ENCODE results near the gene JAGN1. TPM values are rescaled to one million over a fixed set of nuclear protein-coding genes. Genes with fewer than 3 reads are reported as not detected.

JAGN1 gene
- total RNA-seq, 2 donors from 2014 or later, result 43.7 to 51.2 TPM

GRCh38 chr3:9906480-9906879 lies 16.1 kb downstream of the JAGN1 start:
- peaks cover 2% of the 10 kb centered on the region for H3K4me1 ChIP-seq
- intact Hi-C loops (cut with DNase I), result no loop called here
- TF ChIP-seq CTCF (IDR thresholded peaks at IDR 0.05), result no peak
- H3K9me3 ChIP-seq, result no peaks in the 10 kb centered on the region
- no peak overlapping the region for H3K27ac ChIP-seq
- no peak for DNase-seq
- H3K4me3 ChIP-seq, result no peak overlapping the region
- H3K9ac ChIP-seq (ENCODE audit: low read depth in 2 of 2, low read length in 2 of 2), result no peak overlapping the region
- H3K27me3 ChIP-seq, result no peaks in the 10 kb centered on the region
- H3K36me3 ChIP-seq, result no peaks in the 10 kb centered on the region

- Histone ChIP-seq H3K36me3 (no peaks in the 10 kb centered on the region), H3K4me1 (no peaks in the 10 kb centered on the region), H3K4me3 (no peak overlapping the region), H3K9ac (ENCODE audit: low read depth in 2 of 2, low read length in 2 of 2) (no peak overlapping the region), H3K9me3 (no peaks in the 10 kb centered on the region), H3K27me3 (no peaks in the 10 kb centered on the region), H3K27ac (no peak overlapping the region)
- TF ChIP-seq CTCF (IDR thresholded peaks at IDR 0.05), result no peak
- intact Hi-C loops (cut with DNase I), result no loop called here
- DNase-seq, result no peak
These were observed 17.9 kb downstream of the JAGN1 start for GRCh38 chr3:9908286-9908685.

- Histone ChIP-seq H3K9ac (ENCODE audit: low read depth in 2 of 2, low read length in 2 of 2) (no peak overlapping the region), H3K27ac (no peak overlapping the region), H3K4me3 (no peak overlapping the region), H3K9me3 (no peaks in the 10 kb centered on the region), H3K4me1 (peaks cover 1% of the 10 kb centered on the region), H3K27me3 (no peaks in the 10 kb centered on the region), H3K36me3 (no peaks in the 10 kb centered on the region)
- DNase-seq, result no peak
- intact Hi-C loops (cut with DNase I), result no loop called here
- no peak for TF ChIP-seq CTCF (IDR thresholded peaks at IDR 0.05)
These were observed 19.0 kb downstream of the JAGN1 start for GRCh38 chr3:9909221-9910013.

- Histone ChIP-seq H3K4me1 (peaks cover 6% of the 10 kb centered on the region), H3K4me3 (no peak overlapping the region), H3K36me3 (no peaks in the 10 kb centered on the region), H3K9me3 (no peaks in the 10 kb centered on the region), H3K27ac (no peak overlapping the region), H3K27me3 (no peaks in the 10 kb centered on the region), H3K9ac (ENCODE audit: low read depth in 2 of 2, low read length in 2 of 2) (no peak overlapping the region)
- TF ChIP-seq CTCF (IDR thresholded peaks at IDR 0.05), result no peak
- intact Hi-C loops (cut with DNase I), result no loop called here
- no peak for DNase-seq
These were observed 21.5 kb downstream of the JAGN1 start for GRCh38 chr3:9911863-9912262.

GRCh38 chr3:9912294-9912935 lies 22.0 kb downstream of the JAGN1 start:
- intact Hi-C loops (cut with DNase I), result no loop called here
- H3K4me3 ChIP-seq, result no peak overlapping the region
- no peaks in the 10 kb centered on the region for H3K36me3 ChIP-seq
- no peak for DNase-seq
- peaks cover 6% of the 10 kb centered on the region for H3K4me1 ChIP-seq
- no peak overlapping the region for H3K27ac ChIP-seq
- H3K9me3 ChIP-seq, result no peaks in the 10 kb centered on the region
- no peak overlapping the region for H3K9ac ChIP-seq (ENCODE audit: low read depth in 2 of 2, low read length in 2 of 2)
- no peak for TF ChIP-seq CTCF (IDR thresholded peaks at IDR 0.05)
- no peaks in the 10 kb centered on the region for H3K27me3 ChIP-seq
